ENCODE results near the gene APOL1.
"Not testable (repeated sequence)": the region's sequence is repeated elsewhere in the genome, so short reads cannot be mapped to it uniquely, and the experiment has no call there.

Gene APOL1

GRCh38 chr22:36226189-36226588 lies 26.7 kb upstream of the APOL1 start:
- DNase-seq: no peak

- DNase-seq: no peak
Measured at GRCh38 chr22:36227396-36227795, 25.5 kb upstream of the APOL1 start.

GRCh38 chr22:36227806-36228205 lies 25.1 kb upstream of the APOL1 start:
- DNase-seq: no peak

GRCh38 chr22:36228369-36228768 lies 24.6 kb upstream of the APOL1 start:
- not testable (repeated sequence) for DNase-seq

GRCh38 chr22:36228944-36229343 lies 24.0 kb upstream of the APOL1 start:
- DNase-seq: no peak

GRCh38 chr22:36229649-36230048 lies 23.3 kb upstream of the APOL1 start:
- DNase-seq: not testable (repeated sequence)

- DNase-seq: not testable (repeated sequence)
Measured at GRCh38 chr22:36231051-36231450, 21.9 kb upstream of the APOL1 start.

GRCh38 chr22:36232715-36233401 lies 20.1 kb upstream of the APOL1 start:
- DNase-seq: no peak

GRCh38 chr22:36233796-36234195 lies 19.1 kb upstream of the APOL1 start:
- no peak for DNase-seq

- DNase-seq: no peak
Measured at GRCh38 chr22:36234213-36234612, 18.7 kb upstream of the APOL1 start.

GRCh38 chr22:36234919-36235318 lies 18.0 kb upstream of the APOL1 start:
- no peak for DNase-seq

GRCh38 chr22:36235585-36235984 lies 17.3 kb upstream of the APOL1 start:
- DNase-seq: no peak

- DNase-seq: no peak
Measured at GRCh38 chr22:36236388-36237319, 16.3 kb upstream of the APOL1 start.

GRCh38 chr22:36237462-36238372 lies 15.2 kb upstream of the APOL1 start:
- no peak for DNase-seq

GRCh38 chr22:36238373-36239149 lies 14.4 kb upstream of the APOL1 start:
- no peak for DNase-seq

GRCh38 chr22:36239150-36239400 lies 13.9 kb upstream of the APOL1 start:
- DNase-seq: no peak

- DNase-seq: peak; percentile 95
Measured at GRCh38 chr22:36239401-36240171, 13.3 kb upstream of the APOL1 start, which contains the start of gene APOL2. TSS of gene APOL2 (minus strand) at chr22:36239527. CDS start at chr22:36233162, 6,365 bp downstream.

- DNase-seq: no peak
Measured at GRCh38 chr22:36243986-36244385, 8.9 kb upstream of the APOL1 start.

GRCh38 chr22:36244522-36245391 lies 8.2 kb upstream of the APOL1 start:
- peak; percentile 55 for DNase-seq

- DNase-seq: no peak
Measured at GRCh38 chr22:36245805-36246356, 7.1 kb upstream of the APOL1 start.
